GM06990 (cell line): Measurements from ENCODE around the gene ETV4.

ENCODE experiments used
- DNase-seq: peaks from one replicate; pipeline ENCODE4 v3.0.0-alpha.2; 2011; ENCODE audit not compliant: insufficient read length; ENCODE audit errors: extremely low read depth
- H3K27me3 ChIP-seq: replicated peaks from 2 replicates; pipeline ENCODE4 v1.6.0; 2011; ENCODE audit warnings: low read length; ENCODE audit not compliant: control insufficient read depth, insufficient read depth
- H3K36me3 ChIP-seq: 2 replicates; pipeline ENCODE4 v1.5.1; 2011; ENCODE audit warnings: low read length; ENCODE audit not compliant: control insufficient read depth, insufficient read depth
- H3K4me3 ChIP-seq: replicated peaks from 2 replicates; pipeline ENCODE4 v1.5.1; 2011; ENCODE audit warnings: low read depth, mild to moderate bottlenecking, control low read depth, low read length
- TF ChIP-seq, protein P1 (sequence below): IDR thresholded peaks from 2 replicates; pipeline ENCODE4 v1.5.1; 2011; ENCODE audit warnings: low read length, control low read depth, mild to moderate bottlenecking, inconsistent platforms; ENCODE audit not compliant: insufficient read depth, poor library complexity, severe bottlenecking

ETV4 gene

GRCh38 chr17:43568506-43569082 lies 22.5 kb upstream of the ETV4 start:
- TF ChIP-seq, protein P1, sequence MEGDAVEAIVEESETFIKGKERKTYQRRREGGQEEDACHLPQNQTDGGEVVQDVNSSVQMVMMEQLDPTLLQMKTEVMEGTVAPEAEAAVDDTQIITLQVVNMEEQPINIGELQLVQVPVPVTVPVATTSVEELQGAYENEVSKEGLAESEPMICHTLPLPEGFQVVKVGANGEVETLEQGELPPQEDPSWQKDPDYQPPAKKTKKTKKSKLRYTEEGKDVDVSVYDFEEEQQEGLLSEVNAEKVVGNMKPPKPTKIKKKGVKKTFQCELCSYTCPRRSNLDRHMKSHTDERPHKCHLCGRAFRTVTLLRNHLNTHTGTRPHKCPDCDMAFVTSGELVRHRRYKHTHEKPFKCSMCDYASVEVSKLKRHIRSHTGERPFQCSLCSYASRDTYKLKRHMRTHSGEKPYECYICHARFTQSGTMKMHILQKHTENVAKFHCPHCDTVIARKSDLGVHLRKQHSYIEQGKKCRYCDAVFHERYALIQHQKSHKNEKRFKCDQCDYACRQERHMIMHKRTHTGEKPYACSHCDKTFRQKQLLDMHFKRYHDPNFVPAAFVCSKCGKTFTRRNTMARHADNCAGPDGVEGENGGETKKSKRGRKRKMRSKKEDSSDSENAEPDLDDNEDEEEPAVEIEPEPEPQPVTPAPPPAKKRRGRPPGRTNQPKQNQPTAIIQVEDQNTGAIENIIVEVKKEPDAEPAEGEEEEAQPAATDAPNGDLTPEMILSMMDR = no peak
- Histone ChIP-seq H3K4me3 (no peak overlapping the region), H3K36me3 (no peaks in the 10 kb centered on the region), H3K27me3 (no peaks in the 10 kb centered on the region)
- DNase-seq = no peak

- no peak overlapping the region for H3K4me3 ChIP-seq
- H3K36me3 ChIP-seq = no peaks in the 10 kb centered on the region
- peaks cover 2% of the 10 kb centered on the region; the same call in 1 of the 2 replicates for H3K27me3 ChIP-seq
- no peak for DNase-seq
- TF ChIP-seq, protein P1 = no peak
These were observed 17.8 kb upstream of the ETV4 start for GRCh38 chr17:43563600-43564594.

DNA sequence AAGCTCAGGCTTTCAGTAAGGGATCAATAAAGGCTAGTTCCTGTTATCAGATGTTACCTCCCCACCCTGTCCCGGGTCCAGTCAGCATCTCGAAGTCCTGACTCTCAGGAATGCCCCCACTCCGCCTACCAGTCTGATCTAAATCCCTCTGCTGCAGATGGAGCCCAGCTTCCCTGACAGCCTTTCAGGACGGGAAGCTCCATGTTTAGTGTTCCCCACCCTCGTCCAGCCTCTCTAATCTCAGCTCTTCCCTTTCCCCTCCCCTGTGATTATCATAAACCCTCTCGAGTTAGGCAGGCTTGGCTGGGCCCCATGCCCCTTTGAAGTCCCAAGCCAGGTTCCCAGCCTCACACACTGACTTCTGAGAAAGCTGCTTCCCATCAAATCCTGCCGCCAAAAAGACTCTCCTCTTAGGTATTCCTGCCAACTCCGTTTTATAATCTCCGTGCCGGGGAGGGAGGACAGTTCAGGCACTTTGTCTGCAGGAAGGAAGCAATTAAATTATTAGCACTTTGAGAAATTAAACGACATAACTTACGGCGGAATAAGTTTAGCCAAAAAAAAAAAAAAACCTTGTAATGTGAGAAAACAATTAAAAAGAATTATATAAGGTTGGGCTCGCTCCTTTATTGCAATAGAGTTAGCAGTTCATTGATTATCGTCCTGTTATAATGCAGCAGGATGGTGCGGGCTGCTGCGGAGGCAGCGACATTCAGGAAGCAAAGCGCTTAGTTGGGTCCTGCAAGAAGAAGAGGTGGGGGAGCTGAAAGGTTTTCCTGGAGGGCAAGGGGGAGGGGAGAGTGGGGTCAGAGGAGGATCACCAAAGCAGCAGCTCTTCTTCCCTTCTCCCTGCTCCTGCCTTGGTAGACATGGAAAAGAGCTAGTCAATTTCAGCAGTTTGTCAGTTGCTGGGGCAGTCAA lies 16.8 kb upstream of the ETV4 start:
- TF ChIP-seq, protein P1 = no peak
- no peak overlapping the region for H3K4me3 ChIP-seq
- H3K36me3 ChIP-seq = no peaks in the 10 kb centered on the region
- DNase-seq = no peak
- peaks cover 2% of the 10 kb centered on the region; the same call in 1 of the 2 replicates for H3K27me3 ChIP-seq

GRCh38 chr17:43560461-43561427 lies 14.6 kb upstream of the ETV4 start:
- no peaks in the 10 kb centered on the region for H3K36me3 ChIP-seq
- no peak overlapping the region for H3K4me3 ChIP-seq
- peaks cover 2% of the 10 kb centered on the region; the same call in 1 of the 2 replicates for H3K27me3 ChIP-seq
- TF ChIP-seq, protein P1 = no peak
- no peak for DNase-seq
